H1 (cell line): ENCODE measurements around the gene TM9SF3. TPM values are rescaled to one million over a fixed set of nuclear protein-coding genes. Genes with fewer than 3 reads are reported as not detected.

Experiments used
- CTCF ChIA-PET: fragments of 300-600 bp; sonication (Branson Sonifier 250); formaldehyde crosslinking; loops from one replicate; lab custom pipeline; 2021; ENCODE audit not compliant: partially characterized antibody; lab: Charles Lee
- POLR2A ChIA-PET: fragments of 300-600 bp; sonication (Branson Sonifier 250); formaldehyde crosslinking; loops from one replicate; lab custom pipeline; 2021; ENCODE audit warnings: inconsistent platforms; ENCODE audit not compliant: partially characterized antibody; lab: Charles Lee
- DNase-seq, 2 experiments: peaks; one replicate each; pipeline versions ENCODE4 v3.0.0 to v3.0.0-alpha.2; 2010 to 2022; ENCODE audit warnings: low spot score in 2 of 2, low read depth in 1 of 2, mixed read lengths in 1 of 2
- FAIRE-seq: peaks from 2 replicates; lab custom pipeline; 2011; peaks lifted over from hg19 to GRCh38; lab: Jason Lieb, UNC
- H2AFZ ChIP-seq: 2 replicates; pipeline ENCODE4 v1.8.1; 2012; ENCODE audit warnings: low read length, inconsistent platforms
- H2AK5ac ChIP-seq: 2 replicates; pipeline ENCODE4 v1.6.1; 2013; ENCODE audit warnings: low read depth, low read length
- H2BK120ac ChIP-seq: replicated peaks from 2 replicates; pipeline ENCODE3; 2013; ENCODE audit warnings: low read depth, low read length, inconsistent platforms
- H2BK12ac ChIP-seq: 2 replicates; pipeline ENCODE4 v1.6.1; 2013; ENCODE audit warnings: low read depth, low read length
- H2BK15ac ChIP-seq: 2 replicates; pipeline ENCODE4 v1.6.1; 2013; ENCODE audit warnings: low read length
- H2BK20ac ChIP-seq: 2 replicates; pipeline ENCODE4 v1.6.1; 2013; ENCODE audit warnings: low read length
- H2BK5ac ChIP-seq: 2 replicates; pipeline ENCODE4 v1.6.1; 2013; ENCODE audit warnings: low read depth, low read length
- H3K14ac ChIP-seq: 2 replicates; pipeline ENCODE4 v1.6.1; 2013; ENCODE audit warnings: inconsistent platforms; ENCODE audit not compliant: insufficient read length
- H3K18ac ChIP-seq: 2 replicates; pipeline ENCODE4 v1.6.1; 2013; ENCODE audit warnings: low read length; ENCODE audit errors: extremely low read depth
- H3K23ac ChIP-seq: 2 replicates; pipeline ENCODE4 v1.6.1; 2013; ENCODE audit warnings: inconsistent platforms; ENCODE audit not compliant: insufficient read length
- H3K23me2 ChIP-seq: 2 replicates; pipeline ENCODE4 v1.6.1; 2013; ENCODE audit warnings: low read depth, low read length
- H3K27ac ChIP-seq: 2 replicates; pipeline ENCODE4 v1.6.1; 2011; ENCODE audit warnings: low read depth, low read length, inconsistent platforms
- H3K27me3 ChIP-seq, 4 experiments: replicated peaks in 1 of 4; 1 replicate in 1 of 4; 2 replicates in 3 of 4; pipeline versions ENCODE4 v1.6.1 to v1.8.1; 2011 to 2013; ENCODE audit warnings: low read length in 3 of 4, mild to moderate bottlenecking in 3 of 4, inconsistent platforms in 2 of 4, mixed read lengths in 2 of 4, moderate library complexity in 1 of 4; ENCODE audit not compliant: control insufficient read depth in 3 of 4, insufficient read depth in 3 of 4; ENCODE audit errors: extremely low read depth in 1 of 4
- H3K36me3 ChIP-seq, 4 experiments: 2 replicates each; pipeline versions ENCODE4 v1.6.1 to v1.8.1; 2011 to 2013; ENCODE audit warnings: mild to moderate bottlenecking in 4 of 4, low read length in 3 of 4, moderate library complexity in 2 of 4, control low read depth in 1 of 4, inconsistent platforms in 1 of 4; ENCODE audit not compliant: insufficient read depth in 4 of 4, control insufficient read depth in 2 of 4
- H3K4ac ChIP-seq: replicated peaks from 2 replicates; pipeline ENCODE3; 2013; ENCODE audit warnings: low read length, low read depth, mixed read lengths, inconsistent platforms; ENCODE audit not compliant: insufficient read length
- H3K4me1 ChIP-seq, 4 experiments: replicated peaks in 1 of 4; 1 replicate in 1 of 4; 2 replicates in 3 of 4; pipeline versions ENCODE4 v1.6.1 to v1.8.1; 2011 to 2013; ENCODE audit warnings: low read length in 3 of 4, inconsistent platforms in 2 of 4, mixed read lengths in 1 of 4; ENCODE audit not compliant: insufficient read depth in 4 of 4, control insufficient read depth in 3 of 4
- H3K4me2 ChIP-seq, 2 experiments: 2 replicates each; pipeline versions ENCODE4 v1.6.1 to v1.8.1; 2011 to 2013; ENCODE audit warnings: low read depth in 2 of 2, low read length in 2 of 2, control low read depth in 1 of 2, inconsistent platforms in 1 of 2, mild to moderate bottlenecking in 1 of 2; ENCODE audit not compliant: insufficient read depth in 1 of 2
- H3K4me3 ChIP-seq, 4 experiments: fragments of 200-600, 300-600 bp in 1 of 4; sonication (generic), shearing (Covaris generic), sonication (Bioruptor Twin) in 1 of 4; 2 replicates each; pipeline versions ENCODE4 v1.5.1 to v1.8.1; 2011 to 2016; ENCODE audit warnings: low read length in 4 of 4, low read depth in 3 of 4, control low read depth in 2 of 4, inconsistent platforms in 2 of 4, mild to moderate bottlenecking in 2 of 4, mixed read lengths in 1 of 4, moderate library complexity in 1 of 4; ENCODE audit not compliant: insufficient read depth in 2 of 4; ENCODE audit errors: extremely low read depth in 1 of 4
- H3K56ac ChIP-seq: replicated peaks from 2 replicates; pipeline ENCODE3; 2013; ENCODE audit warnings: low read depth, mild to moderate bottlenecking, mixed read lengths, low read length, inconsistent platforms; ENCODE audit not compliant: insufficient read length
- H3K79me1 ChIP-seq: 2 replicates; pipeline ENCODE4 v1.6.1; 2013; ENCODE audit warnings: low read depth, low read length, control low read depth
- H3K79me2 ChIP-seq, 2 experiments: 2 replicates each; pipeline versions ENCODE4 v1.6.1 to v1.8.1; 2012 to 2013; ENCODE audit warnings: low read length in 2 of 2, mild to moderate bottlenecking in 2 of 2, inconsistent platforms in 1 of 2; ENCODE audit not compliant: insufficient read depth in 2 of 2, control insufficient read depth in 1 of 2
- H3K9ac ChIP-seq, 4 experiments: replicated peaks in 1 of 4; 1 replicate in 1 of 4; 2 replicates in 3 of 4; pipeline versions ENCODE4 v1.6.1 to v1.8.1; 2011 to 2013; ENCODE audit warnings: low read depth in 3 of 4, low read length in 3 of 4, control low read depth in 2 of 4, mild to moderate bottlenecking in 2 of 4, moderate library complexity in 2 of 4, inconsistent platforms in 1 of 4; ENCODE audit errors: extremely low read depth in 1 of 4
- H3K9me3 ChIP-seq, 2 experiments: 2 replicates each; pipeline versions ENCODE4 v1.6.1 to v1.8.1; 2012 to 2013; ENCODE audit warnings: mild to moderate bottlenecking in 2 of 2, moderate library complexity in 2 of 2, control low read depth in 1 of 2, inconsistent platforms in 1 of 2, low read depth in 1 of 2, low read length in 1 of 2, mixed read lengths in 1 of 2; ENCODE audit not compliant: insufficient read depth in 2 of 2
- H4K20me1 ChIP-seq, 2 experiments: replicated peaks in 1 of 2; 2 replicates each; pipeline versions ENCODE3 to v1.8.1; 2011 to 2013; ENCODE audit warnings: inconsistent platforms in 2 of 2, low read length in 2 of 2, mild to moderate bottlenecking in 1 of 2; ENCODE audit not compliant: insufficient read depth in 2 of 2, control insufficient read depth in 1 of 2
- H4K5ac ChIP-seq: 2 replicates; pipeline ENCODE4 v1.6.1; 2013; ENCODE audit warnings: low read length, low read depth, mixed read lengths, inconsistent platforms; ENCODE audit not compliant: insufficient read length
- H4K8ac ChIP-seq: 2 replicates; pipeline ENCODE4 v1.8.0; 2013; ENCODE audit warnings: mild to moderate bottlenecking, moderate library complexity, low read length, inconsistent platforms; ENCODE audit not compliant: insufficient read depth; ENCODE audit errors: extremely low read depth
- H4K91ac ChIP-seq: replicated peaks from 2 replicates; pipeline ENCODE3; 2013; ENCODE audit warnings: low read length, mixed read lengths, inconsistent platforms; ENCODE audit not compliant: insufficient read length
- ATF2 ChIP-seq: IDR thresholded peaks from 2 replicates; pipeline ENCODE4 v1.6.1; 2012; ENCODE audit warnings: low read length, inconsistent platforms
- BACH1 ChIP-seq: IDR thresholded peaks from 2 replicates; pipeline ENCODE4 v1.6.1; 2012; ENCODE audit warnings: low read length, improper control_type of control experiment
- BRCA1 ChIP-seq: IDR thresholded peaks from 2 replicates; pipeline ENCODE4 v1.6.1; 2012; ENCODE audit warnings: low read depth, low read length, improper control_type of control experiment
- CBX8 ChIP-seq: fragments of 300-800, 300-1000 bp; sonication (generic); IDR thresholded peaks from 2 replicates; pipeline ENCODE4 v1.7.1; 2016; ENCODE audit warnings: low read depth, low read length, borderline replicate concordance
- FOSL1 ChIP-seq: IDR thresholded peaks from 2 replicates; pipeline ENCODE4 v1.6.1; 2011; ENCODE audit warnings: mild to moderate bottlenecking, low read depth, low read length, moderate library complexity; ENCODE audit not compliant: insufficient read depth
- JUN ChIP-seq: IDR thresholded peaks from 2 replicates; pipeline ENCODE4 v1.6.1; 2011; ENCODE audit warnings: low read depth, mild to moderate bottlenecking, improper control_type of control experiment, low read length
- JUND ChIP-seq: IDR thresholded peaks from 2 replicates; pipeline ENCODE4 v1.6.1; 2011; ENCODE audit warnings: mild to moderate bottlenecking, improper control_type of control experiment, low read length
- RAD21 ChIP-seq, 2 experiments: IDR thresholded peaks in 1 of 2; conservative IDR thresholded peaks in 1 of 2; 2 replicates each; pipeline ENCODE4 v1.6.1; 2011; ENCODE audit warnings: low read depth in 2 of 2, low read length in 2 of 2, improper control_type of control experiment in 1 of 2, inconsistent platforms in 1 of 2, mild to moderate bottlenecking in 1 of 2, moderate library complexity in 1 of 2
- RBBP5 ChIP-seq: IDR thresholded peaks from 2 replicates; pipeline ENCODE4 v1.7.1; 2012; ENCODE audit warnings: low read depth, mild to moderate bottlenecking, inconsistent platforms, low read length, moderate library complexity, borderline replicate concordance
- RXRA ChIP-seq: IDR thresholded peaks from 2 replicates; pipeline ENCODE4 v1.6.1; 2011; ENCODE audit warnings: low read depth, mild to moderate bottlenecking, low read length, moderate library complexity; ENCODE audit not compliant: insufficient read depth
- SIRT6 ChIP-seq: IDR thresholded peaks from one replicate; pipeline ENCODE4 v1.7.1; 2012; ENCODE audit warnings: low read length, inconsistent platforms
- SP1 ChIP-seq: IDR thresholded peaks from 2 replicates; pipeline ENCODE4 v1.6.1; 2011; ENCODE audit warnings: low read depth, low read length
- YY1 ChIP-seq: IDR thresholded peaks from 2 replicates; pipeline ENCODE4 v1.6.1; 2011; ENCODE audit warnings: low read depth, mild to moderate bottlenecking, low read length
- WGBS, 2 experiments: shearing (Covaris generic) in 1 of 2; methylation state at CpG; one replicate each; pipeline versions ENCODE4 v1.1.6 to v1.1.7; 2013 to 2015; ENCODE audit warnings: low lambda C conversion rate in 2 of 2, mixed read lengths in 2 of 2, inconsistent platforms in 1 of 2, low coverage in 1 of 2, missing lambda C conversion rate in 1 of 2; ENCODE audit not compliant: insufficient replicate concordance in 2 of 2, insufficient coverage in 1 of 2, insufficient read length in 1 of 2; ENCODE audit errors: extremely low coverage in 1 of 2, missing lambda C conversion rate in 1 of 2; 5-methylcytosine and 5-hydroxymethylcytosine counted together
- polyA plus RNA-seq, 7 experiments: library from polyadenylated mRNA; depleted of rRNA in 3 of 7; stranded (reverse) in 5 of 7; unstranded in 2 of 7; fragments of >200 nt in 5 of 7; fragments of 200-250 nt in 2 of 7; gene quantifications; 1 replicate in 5 of 7; 2 replicates in 1 of 7; 4 replicates in 1 of 7; pipeline versions ENCODE4 v1.2.1 to v1.2.3, GENCODE V29; 2011 to 2013; ENCODE audit warnings: missing spikeins in 2 of 7, mixed read lengths in 2 of 7
- total RNA-seq: library from RNA; stranded (reverse); fragmentation: NEBNext Ultra II Directional; extraction: Animal tissue kit (Norgen Biotek cat#: 25700); gene quantifications from 2 replicates; pipeline ENCODE4 v1.2.1, GENCODE V29; 2021

TM9SF3 gene
- total and polyA plus RNA-seq, 2 of the 8 experiments (the other 6 are each of a cell fraction or from before 2014, with no cell fraction given): 123 to 127 TPM

GRCh38 chr10:96606216-96606615, 19.4 kb upstream of the TM9SF3 start:
- Histone ChIP-seq H3K14ac (no peak overlapping the region), H2BK20ac (no peak overlapping the region), H3K56ac (no peak overlapping the region), H3K27me3 (no peaks in the 10 kb centered on the region), H4K5ac (no peak overlapping the region), H3K9me3 (no peaks in the 10 kb centered on the region), H3K4ac (no peak overlapping the region), H4K20me1 (no peaks in the 10 kb centered on the region), H2BK12ac (peak overlapping the region; percentile 39; the same call in 1 of the 2 replicates), H3K36me3 (no peaks in the 10 kb centered on the region), H2AFZ (no peak overlapping the region), H3K23me2 (no peaks in the 10 kb centered on the region; the same call in 1 of the 2 replicates), H3K4me2 (no peak overlapping the region), H3K4me3 (no peak overlapping the region), H3K9ac (no peak overlapping the region), H4K8ac (no peak overlapping the region), H2BK5ac (no peak overlapping the region), H3K27ac (no peak overlapping the region), H2BK15ac (no peak overlapping the region), H2BK120ac (no peak overlapping the region), H3K23ac (no peak overlapping the region), H4K91ac (no peak overlapping the region), H3K18ac (no peak overlapping the region), H3K79me2 (no peaks in the 10 kb centered on the region), H3K4me1 (peaks cover 0 to 6% (median 2%) of the 10 kb centered on the region in 4 experiments; a peak in 3 of 7 replicates), H3K79me1 (no peaks in the 10 kb centered on the region), H2AK5ac (no peak overlapping the region)
- POLR2A ChIA-PET: no interaction called here
- CTCF ChIA-PET: interaction anchor here (1.0 to 2.3 kb wide), 4 partner anchors 12 to 231 kb away, joined by 3 to 5 read pairs (median 4); no protein-coding TSS in a partner anchor
- no peak for FAIRE-seq
- 83% methylated on average over 4 of the region's 4 CpGs; no CpG with 5 or more reads in 1 of the 2 experiments for WGBS, 2 experiments
- DNase-seq: no peak
- no peak for TF ChIP-seq YY1
- no peak for TF ChIP-seq JUND
- no peak for TF ChIP-seq BRCA1
- TF ChIP-seq RXRA: no peak
- no peak for TF ChIP-seq SIRT6
- no peak for TF ChIP-seq RAD21 (IDR thresholded peaks at IDR 0.05 in 1 of 2, conservative IDR thresholded peaks at IDR 0.05 in 1 of 2; ENCODE audit: low read depth in 2 of 2, low read length in 2 of 2)
- no peak for TF ChIP-seq SP1
- TF ChIP-seq RBBP5: no peak
- no peak for TF ChIP-seq JUN
- no peak for TF ChIP-seq FOSL1
- TF ChIP-seq ATF2: no peak
- no peak for TF ChIP-seq CBX8
- no peak for TF ChIP-seq BACH1
